NCI-H2227 (cell line): ENCODE results near the gene ANO10.

Experiments used
- DNase-seq: peaks from one replicate; lab custom pipeline; 2025; ENCODE audit not compliant: unreplicated experiment; lab: John Stamatoyannopoulos, UW

ANO10 gene

GRCh38 chr3:43423639-43424038 is 198.2 kb downstream of the ANO10 start:
- DNase-seq: no peak

- DNase-seq: no peak
These were observed 198.7 kb downstream of the ANO10 start for GRCh38 chr3:43423142-43423541.

- DNase-seq: no peak
These were observed 203.1 kb downstream of the ANO10 start for GRCh38 chr3:43418601-43419272.

- no peak for DNase-seq
These were observed 204.7 kb downstream of the ANO10 start for GRCh38 chr3:43417133-43417532.

GRCh38 chr3:43415088-43415487 is 206.7 kb downstream of the ANO10 start:
- no peak for DNase-seq

GRCh38 chr3:43413676-43414368 is 208.0 kb downstream of the ANO10 start:
- no peak for DNase-seq

GRCh38 chr3:43411429-43411828 is 210.4 kb downstream of the ANO10 start:
- no peak for DNase-seq

GRCh38 chr3:43410592-43410991 is 211.2 kb downstream of the ANO10 start:
- DNase-seq: no peak

GRCh38 chr3:43409506-43409905 is 212.3 kb downstream of the ANO10 start:
- no peak for DNase-seq

- no peak for DNase-seq
These were observed 215.2 kb downstream of the ANO10 start for GRCh38 chr3:43406643-43407023.

- DNase-seq: no peak
These were observed 215.7 kb downstream of the ANO10 start for GRCh38 chr3:43405888-43406642.

GRCh38 chr3:43400781-43401730 is 220.8 kb downstream of the ANO10 start:
- no peak for DNase-seq

GRCh38 chr3:43400167-43400566 is 221.6 kb downstream of the ANO10 start:
- DNase-seq: no peak

GRCh38 chr3:43399034-43399433 is 222.8 kb downstream of the ANO10 start:
- DNase-seq: no peak

GRCh38 chr3:43394041-43394554 is 227.7 kb downstream of the ANO10 start:
- DNase-seq: no peak

- DNase-seq: no peak
These were observed 230.2 kb downstream of the ANO10 start for GRCh38 chr3:43391621-43392020.

GRCh38 chr3:43390255-43390588 is 231.6 kb downstream of the ANO10 start:
- DNase-seq: no peak

- DNase-seq: no peak
These were observed 232.2 kb downstream of the ANO10 start for GRCh38 chr3:43389388-43390254.

GRCh38 chr3:43388915-43389314 is 232.9 kb downstream of the ANO10 start:
- DNase-seq: no peak

- DNase-seq: no peak
These were observed 233.6 kb downstream of the ANO10 start for GRCh38 chr3:43388175-43388574.
